Sigmoid colon (tissue), 4 donors: Measurements from ENCODE around the gene CISD1.

Experiments
- EP300 ChIP-seq, 4 donors: sonication (generic); formaldehyde crosslinking; IDR thresholded peaks; one replicate each; pipeline ENCODE4 v1.6.1; 2017; ENCODE audit warnings: antibody characterized with exemption in 4 of 4
- POLR2A ChIP-seq, 2 donors: fragments of 450-650 bp; IDR thresholded peaks; one replicate each; pipeline ENCODE4 v1.6.1; 2016; ENCODE audit warnings: antibody characterized with exemption in 2 of 2, mild to moderate bottlenecking in 2 of 2, moderate library complexity in 2 of 2
- POLR2AphosphoS5 ChIP-seq, 4 donors: sonication (generic); formaldehyde crosslinking; IDR thresholded peaks; one replicate each; pipeline ENCODE4 v1.6.1; 2017; ENCODE audit warnings: antibody characterized with exemption in 4 of 4
- TF ChIP-seq, protein P1 (sequence below), 4 experiments: fragments of 450-650 bp in 3 of 4; fragments of 200-600 bp in 1 of 4; IDR thresholded peaks; one replicate each; pipeline ENCODE4 v1.5.1; 2016 to 2019; ENCODE audit warnings: antibody characterized with exemption in 4 of 4, mild to moderate bottlenecking in 3 of 4, moderate library complexity in 2 of 4

DNA sequence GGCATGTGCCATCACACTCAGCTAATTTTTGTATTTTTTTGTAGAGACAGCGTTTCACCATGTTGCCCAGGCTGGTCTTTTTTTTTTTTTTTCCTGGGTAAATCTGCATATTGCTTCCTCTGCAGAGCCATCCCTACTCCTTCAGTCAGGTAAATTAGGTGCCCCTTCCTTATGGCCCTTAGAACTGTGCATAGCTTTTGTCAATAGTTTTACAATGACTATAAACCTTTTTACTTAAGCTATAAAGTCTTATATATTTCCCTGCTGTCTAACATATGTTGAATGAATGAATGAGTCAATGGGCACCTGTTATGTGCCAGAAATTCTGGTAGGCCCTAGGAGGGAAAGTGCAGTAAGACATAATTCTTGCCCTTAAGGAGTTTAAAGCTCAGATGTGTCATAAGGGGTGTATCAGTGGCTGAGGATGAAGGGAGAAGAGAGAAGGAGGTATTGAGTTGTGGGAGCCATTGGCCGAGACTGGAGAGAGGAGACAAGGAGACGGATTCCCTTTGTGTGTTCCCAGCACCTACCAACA lies 35.2 kb downstream of the CISD1 start:
- TF ChIP-seq, protein P1, sequence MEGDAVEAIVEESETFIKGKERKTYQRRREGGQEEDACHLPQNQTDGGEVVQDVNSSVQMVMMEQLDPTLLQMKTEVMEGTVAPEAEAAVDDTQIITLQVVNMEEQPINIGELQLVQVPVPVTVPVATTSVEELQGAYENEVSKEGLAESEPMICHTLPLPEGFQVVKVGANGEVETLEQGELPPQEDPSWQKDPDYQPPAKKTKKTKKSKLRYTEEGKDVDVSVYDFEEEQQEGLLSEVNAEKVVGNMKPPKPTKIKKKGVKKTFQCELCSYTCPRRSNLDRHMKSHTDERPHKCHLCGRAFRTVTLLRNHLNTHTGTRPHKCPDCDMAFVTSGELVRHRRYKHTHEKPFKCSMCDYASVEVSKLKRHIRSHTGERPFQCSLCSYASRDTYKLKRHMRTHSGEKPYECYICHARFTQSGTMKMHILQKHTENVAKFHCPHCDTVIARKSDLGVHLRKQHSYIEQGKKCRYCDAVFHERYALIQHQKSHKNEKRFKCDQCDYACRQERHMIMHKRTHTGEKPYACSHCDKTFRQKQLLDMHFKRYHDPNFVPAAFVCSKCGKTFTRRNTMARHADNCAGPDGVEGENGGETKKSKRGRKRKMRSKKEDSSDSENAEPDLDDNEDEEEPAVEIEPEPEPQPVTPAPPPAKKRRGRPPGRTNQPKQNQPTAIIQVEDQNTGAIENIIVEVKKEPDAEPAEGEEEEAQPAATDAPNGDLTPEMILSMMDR (IDR thresholded peaks at IDR 0.05): no peak
- no peak for TF ChIP-seq POLR2A (IDR thresholded peaks at IDR 0.05)
- no peak for TF ChIP-seq EP300 (IDR thresholded peaks at IDR 0.05)
- no peak for TF ChIP-seq POLR2AphosphoS5 (IDR thresholded peaks at IDR 0.05)
